Vagina (tissue), 2 donors: ENCODE data around the gene AMMECR1.

Source experiments
- POLR2A ChIP-seq, 2 donors: fragments of 450-650 bp; IDR thresholded peaks; one replicate each; pipeline ENCODE4 v1.6.1; 2017; ENCODE audit warnings: antibody characterized with exemption in 2 of 2, mild to moderate bottlenecking in 2 of 2, moderate library complexity in 2 of 2
- TF ChIP-seq, protein P1 (sequence below), 3 experiments: fragments of 450-650 bp in 2 of 3; fragments of 200-600 bp in 1 of 3; sonication (generic) in 1 of 3; IDR thresholded peaks; one replicate each; pipeline ENCODE4 v1.5.1; 2017 to 2019; ENCODE audit warnings: antibody characterized with exemption in 3 of 3, mild to moderate bottlenecking in 2 of 3, moderate library complexity in 2 of 3

- TF ChIP-seq, protein P1, sequence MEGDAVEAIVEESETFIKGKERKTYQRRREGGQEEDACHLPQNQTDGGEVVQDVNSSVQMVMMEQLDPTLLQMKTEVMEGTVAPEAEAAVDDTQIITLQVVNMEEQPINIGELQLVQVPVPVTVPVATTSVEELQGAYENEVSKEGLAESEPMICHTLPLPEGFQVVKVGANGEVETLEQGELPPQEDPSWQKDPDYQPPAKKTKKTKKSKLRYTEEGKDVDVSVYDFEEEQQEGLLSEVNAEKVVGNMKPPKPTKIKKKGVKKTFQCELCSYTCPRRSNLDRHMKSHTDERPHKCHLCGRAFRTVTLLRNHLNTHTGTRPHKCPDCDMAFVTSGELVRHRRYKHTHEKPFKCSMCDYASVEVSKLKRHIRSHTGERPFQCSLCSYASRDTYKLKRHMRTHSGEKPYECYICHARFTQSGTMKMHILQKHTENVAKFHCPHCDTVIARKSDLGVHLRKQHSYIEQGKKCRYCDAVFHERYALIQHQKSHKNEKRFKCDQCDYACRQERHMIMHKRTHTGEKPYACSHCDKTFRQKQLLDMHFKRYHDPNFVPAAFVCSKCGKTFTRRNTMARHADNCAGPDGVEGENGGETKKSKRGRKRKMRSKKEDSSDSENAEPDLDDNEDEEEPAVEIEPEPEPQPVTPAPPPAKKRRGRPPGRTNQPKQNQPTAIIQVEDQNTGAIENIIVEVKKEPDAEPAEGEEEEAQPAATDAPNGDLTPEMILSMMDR (IDR thresholded peaks at IDR 0.05) = no peak
- no peak for TF ChIP-seq POLR2A (IDR thresholded peaks at IDR 0.05)
Observed at GRCh38 chrX:110338935-110339334, 21.1 kb upstream of the AMMECR1 start.
